ENCODE results near the gene RGS18.

DNA sequence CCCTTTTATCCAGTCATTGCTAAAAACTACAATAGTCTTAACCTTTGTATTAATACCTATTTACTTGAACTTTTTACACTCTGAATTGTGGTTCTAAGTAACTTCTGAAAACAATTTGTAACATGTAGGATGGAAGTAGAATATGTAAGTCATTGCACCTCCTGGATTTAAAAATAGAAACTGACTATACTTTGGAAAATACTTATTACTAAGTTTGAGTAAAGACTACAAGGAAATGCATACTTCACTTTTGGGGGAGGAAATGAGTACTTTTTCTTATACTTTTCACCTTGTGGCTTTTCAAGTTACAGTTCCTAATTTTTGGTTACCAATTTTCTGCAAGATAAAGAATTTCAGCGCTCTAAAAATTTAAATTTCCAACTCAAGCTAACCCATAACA lies 8.7 kb downstream of the RGS18 start:
- TF ChIP-seq EZH2 (IDR thresholded peaks at IDR 0.05; ENCODE audit: insufficient read depth, low read length), result no peak
- TF ChIP-seq, protein P1, sequence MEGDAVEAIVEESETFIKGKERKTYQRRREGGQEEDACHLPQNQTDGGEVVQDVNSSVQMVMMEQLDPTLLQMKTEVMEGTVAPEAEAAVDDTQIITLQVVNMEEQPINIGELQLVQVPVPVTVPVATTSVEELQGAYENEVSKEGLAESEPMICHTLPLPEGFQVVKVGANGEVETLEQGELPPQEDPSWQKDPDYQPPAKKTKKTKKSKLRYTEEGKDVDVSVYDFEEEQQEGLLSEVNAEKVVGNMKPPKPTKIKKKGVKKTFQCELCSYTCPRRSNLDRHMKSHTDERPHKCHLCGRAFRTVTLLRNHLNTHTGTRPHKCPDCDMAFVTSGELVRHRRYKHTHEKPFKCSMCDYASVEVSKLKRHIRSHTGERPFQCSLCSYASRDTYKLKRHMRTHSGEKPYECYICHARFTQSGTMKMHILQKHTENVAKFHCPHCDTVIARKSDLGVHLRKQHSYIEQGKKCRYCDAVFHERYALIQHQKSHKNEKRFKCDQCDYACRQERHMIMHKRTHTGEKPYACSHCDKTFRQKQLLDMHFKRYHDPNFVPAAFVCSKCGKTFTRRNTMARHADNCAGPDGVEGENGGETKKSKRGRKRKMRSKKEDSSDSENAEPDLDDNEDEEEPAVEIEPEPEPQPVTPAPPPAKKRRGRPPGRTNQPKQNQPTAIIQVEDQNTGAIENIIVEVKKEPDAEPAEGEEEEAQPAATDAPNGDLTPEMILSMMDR (IDR thresholded peaks at IDR 0.05; ENCODE audit: insufficient read depth, low read depth, low read length), result no peak

Measured in astrocyte (in vitro differentiated cells and primary cell).